ENCODE data around the gene UNC13A.
A peak's percentile ranks its signal among the peaks of the same experiment; 100 is the strongest.

UNC13A gene

DNA sequence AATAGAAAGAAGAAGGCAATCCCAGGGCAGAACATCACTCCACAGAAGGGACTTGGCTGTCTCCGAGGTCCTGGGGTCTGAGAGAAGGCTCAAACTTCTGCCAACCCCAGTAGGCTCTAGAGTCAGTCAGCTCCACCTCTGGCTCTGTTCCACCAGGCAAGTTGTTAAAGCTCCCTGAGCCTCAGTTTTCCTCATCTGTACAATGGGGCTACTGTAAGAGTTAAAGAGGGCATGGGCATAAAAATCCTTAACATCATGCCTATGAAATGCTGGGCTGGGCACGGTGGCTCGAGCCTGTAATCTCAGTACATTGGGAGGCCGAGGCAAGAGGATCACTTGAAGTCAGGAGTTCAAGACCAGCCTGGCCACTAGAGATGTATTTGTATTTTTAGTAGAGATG, 5.1 kb downstream of the UNC13A start:
- ChIA-PET CTCF (interaction anchor here (1.0 kb wide), 1 partner anchor 101 kb away, joined by 4 read pairs; no protein-coding TSS in a partner anchor), POLR2A (no interaction called here)
- no peak for DNase-seq (ENCODE audit: extremely low spot score)
- TF ChIP-seq, protein P1, sequence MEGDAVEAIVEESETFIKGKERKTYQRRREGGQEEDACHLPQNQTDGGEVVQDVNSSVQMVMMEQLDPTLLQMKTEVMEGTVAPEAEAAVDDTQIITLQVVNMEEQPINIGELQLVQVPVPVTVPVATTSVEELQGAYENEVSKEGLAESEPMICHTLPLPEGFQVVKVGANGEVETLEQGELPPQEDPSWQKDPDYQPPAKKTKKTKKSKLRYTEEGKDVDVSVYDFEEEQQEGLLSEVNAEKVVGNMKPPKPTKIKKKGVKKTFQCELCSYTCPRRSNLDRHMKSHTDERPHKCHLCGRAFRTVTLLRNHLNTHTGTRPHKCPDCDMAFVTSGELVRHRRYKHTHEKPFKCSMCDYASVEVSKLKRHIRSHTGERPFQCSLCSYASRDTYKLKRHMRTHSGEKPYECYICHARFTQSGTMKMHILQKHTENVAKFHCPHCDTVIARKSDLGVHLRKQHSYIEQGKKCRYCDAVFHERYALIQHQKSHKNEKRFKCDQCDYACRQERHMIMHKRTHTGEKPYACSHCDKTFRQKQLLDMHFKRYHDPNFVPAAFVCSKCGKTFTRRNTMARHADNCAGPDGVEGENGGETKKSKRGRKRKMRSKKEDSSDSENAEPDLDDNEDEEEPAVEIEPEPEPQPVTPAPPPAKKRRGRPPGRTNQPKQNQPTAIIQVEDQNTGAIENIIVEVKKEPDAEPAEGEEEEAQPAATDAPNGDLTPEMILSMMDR (IDR thresholded peaks at IDR 0.05; ENCODE audit: control extremely low read depth, extremely low read depth, low read depth, missing control alignments), result no peak

DNA sequence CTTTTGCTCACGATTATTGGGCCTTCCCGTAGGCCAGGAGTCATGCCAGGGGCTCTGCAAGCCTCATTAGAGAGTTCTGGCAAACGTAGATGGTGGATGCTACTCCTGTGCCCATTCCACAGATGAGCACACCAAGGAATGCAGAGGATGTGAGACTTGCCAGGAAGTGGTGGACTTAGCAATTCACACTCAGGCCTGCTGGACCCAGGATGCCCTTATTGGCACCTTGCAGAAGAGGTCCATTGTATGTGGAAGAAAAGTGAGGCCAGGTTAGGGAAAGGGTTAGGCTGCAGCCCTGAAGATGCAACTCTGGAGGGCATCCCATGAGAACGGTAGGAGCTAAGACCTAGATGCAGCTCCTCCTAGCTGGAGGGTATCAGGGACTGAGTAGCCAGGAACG, 5.9 kb downstream of the UNC13A start:
- CTCF ChIA-PET, result interaction anchor here (1.0 to 1.1 kb wide), 3 partner anchors 22 to 102 kb away, joined by 3 to 4 read pairs (median 3); no protein-coding TSS in a partner anchor

DNA sequence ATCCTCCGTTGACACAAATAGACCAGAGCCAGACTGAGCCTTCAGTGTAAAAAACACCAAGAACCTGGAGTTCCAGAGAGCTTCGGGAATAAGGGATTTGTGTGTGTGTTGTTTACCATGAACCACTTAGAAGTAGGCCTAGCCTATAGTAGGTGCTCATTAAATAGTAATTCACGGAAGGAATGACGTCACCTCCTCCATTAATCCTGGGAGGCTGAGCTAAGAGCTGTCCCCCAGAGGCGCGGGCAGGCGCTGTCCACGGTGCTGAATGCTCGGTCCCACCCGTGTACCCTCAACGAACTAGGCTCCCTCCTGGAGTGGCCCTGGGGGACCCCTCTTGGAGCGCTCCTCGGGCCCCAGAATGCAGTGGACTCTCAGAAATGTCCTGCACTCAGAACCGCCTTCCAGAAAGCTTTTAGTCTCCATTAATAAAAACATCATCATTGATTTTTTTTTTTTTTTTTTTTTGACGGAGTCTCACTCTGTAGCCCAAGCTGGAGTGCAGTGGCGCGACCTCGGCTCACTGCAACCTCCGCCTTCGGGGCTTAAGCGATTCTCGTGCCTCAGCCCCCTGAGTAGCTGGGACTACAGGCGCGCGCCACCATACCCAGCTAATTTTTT, 6.5 kb downstream of the UNC13A start:
- DNase-seq (ENCODE audit: extremely low spot score), result peak; percentile 64
- ChIA-PET CTCF (interaction anchor here (1.1 kb wide), 2 partner anchors 23 to 102 kb away, joined by 3 read pairs; no protein-coding TSS in a partner anchor), POLR2A (no interaction called here)
- TF ChIP-seq, protein P1 (IDR thresholded peaks at IDR 0.05; ENCODE audit: control extremely low read depth, extremely low read depth, low read depth, missing control alignments), result no peak

More for the DNA sequence above, 5.9 kb downstream of the UNC13A start:
- DNase-seq (ENCODE audit: extremely low spot score), result no peak
- POLR2A ChIA-PET, result no interaction called here
- TF ChIP-seq, protein P1 (IDR thresholded peaks at IDR 0.05; ENCODE audit: control extremely low read depth, extremely low read depth, low read depth, missing control alignments), result no peak

DNA sequence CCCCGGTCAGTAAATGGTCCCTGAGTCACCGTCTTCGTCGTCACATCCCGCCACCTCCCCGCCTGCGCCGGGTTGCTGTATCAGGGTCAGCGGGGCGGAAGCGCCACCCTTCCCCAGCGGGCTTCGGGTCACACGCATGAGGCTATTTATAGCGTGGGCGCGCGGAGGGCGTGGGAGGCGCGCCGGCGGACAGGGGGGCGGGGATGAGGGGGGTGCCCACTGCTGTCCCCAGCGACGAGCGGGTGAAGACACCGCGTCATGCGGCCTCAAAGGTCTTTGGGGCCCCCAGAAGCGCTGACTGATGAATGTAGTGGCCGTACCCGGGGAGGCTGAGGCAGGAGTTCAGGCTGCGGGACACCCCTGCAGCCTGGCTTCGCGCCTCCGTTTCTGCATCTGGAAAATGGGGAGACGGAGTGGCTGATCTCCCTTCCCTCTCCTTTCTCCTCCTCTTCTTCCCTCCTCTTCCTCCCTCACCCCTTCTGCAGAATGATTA, 7.9 kb downstream of the UNC13A start:
- peak; percentile 84 for DNase-seq (ENCODE audit: extremely low spot score)
- CTCF ChIA-PET, result no interaction called here
- POLR2A ChIA-PET, result no interaction called here
- TF ChIP-seq, protein P1 (IDR thresholded peaks at IDR 0.05; ENCODE audit: control extremely low read depth, extremely low read depth, low read depth, missing control alignments), result no peak

DNA sequence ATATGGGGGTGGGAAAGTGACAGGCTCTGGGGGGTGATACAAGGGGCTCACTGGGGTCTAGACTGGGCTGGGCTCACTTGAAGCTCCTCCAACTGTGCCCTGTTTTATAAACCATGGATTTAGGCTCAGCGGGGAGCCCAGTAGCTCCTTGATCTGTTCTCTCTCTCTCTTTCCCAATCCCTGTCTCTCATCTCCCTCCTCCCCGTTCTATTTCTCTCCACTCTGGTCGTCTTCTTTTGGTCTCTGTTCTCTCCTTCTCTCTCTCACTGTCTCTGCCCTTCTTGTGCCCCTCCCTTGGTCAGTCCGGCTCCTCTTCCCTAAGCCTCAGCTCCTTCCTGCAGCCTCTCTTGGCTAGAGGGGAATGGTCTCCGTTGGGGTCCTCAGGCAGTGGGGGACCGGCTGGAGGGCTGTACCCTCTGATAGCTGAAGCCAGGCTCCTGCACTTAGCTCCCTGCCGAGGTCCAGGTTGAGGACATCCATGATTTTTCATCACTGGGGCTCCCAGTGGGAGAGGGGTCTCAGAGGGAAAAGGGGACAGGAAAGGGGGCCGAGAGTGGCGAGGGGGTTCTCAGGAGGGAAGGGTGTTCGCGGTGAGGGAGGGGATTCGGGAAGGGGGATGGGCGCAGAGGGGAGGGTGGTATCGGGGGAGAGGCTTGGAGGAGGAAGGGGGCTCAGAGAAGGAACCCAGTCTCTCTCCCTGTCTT, 8.5 kb downstream of the UNC13A start:
- ChIA-PET POLR2A (no interaction called here), CTCF (interaction anchor here (0.8 to 1.6 kb wide), 2 partner anchors 106 to 184 kb away, joined by 3 to 5 read pairs; no protein-coding TSS in a partner anchor)
- DNase-seq (ENCODE audit: extremely low spot score), result no peak
- TF ChIP-seq, protein P1 (IDR thresholded peaks at IDR 0.05; ENCODE audit: control extremely low read depth, extremely low read depth, low read depth, missing control alignments), result no peak

DNA sequence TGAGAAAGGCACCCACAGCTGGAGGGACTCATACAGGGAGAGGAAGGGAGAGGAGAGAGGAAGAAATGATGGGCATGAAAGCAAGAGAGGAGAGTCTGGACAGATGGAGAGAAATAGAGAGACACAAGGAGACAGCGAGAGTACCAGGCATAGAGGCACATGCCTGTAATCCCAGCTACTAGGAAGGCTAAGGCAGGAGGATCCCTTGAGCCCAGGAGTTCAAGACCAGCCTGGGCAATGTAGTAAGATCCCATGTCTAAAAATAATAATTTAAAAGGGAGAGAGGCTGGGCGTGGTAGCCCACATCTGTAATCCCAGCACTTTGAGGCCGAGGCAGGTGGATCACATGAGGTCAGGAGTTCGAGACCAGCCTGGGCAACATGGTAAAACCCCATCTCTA, 9.3 kb downstream of the UNC13A start:
- DNase-seq (ENCODE audit: extremely low spot score), result no peak
- POLR2A ChIA-PET, result no interaction called here
- CTCF ChIA-PET, result interaction anchor here (0.8 to 1.6 kb wide), 2 partner anchors 105 to 183 kb away, joined by 3 to 5 read pairs; no protein-coding TSS in a partner anchor
- TF ChIP-seq, protein P1 (IDR thresholded peaks at IDR 0.05; ENCODE audit: control extremely low read depth, extremely low read depth, low read depth, missing control alignments), result no peak
